T-cell (primary cell): ENCODE measurements around the gene ECHS1. TPM values are rescaled to one million over a fixed set of nuclear protein-coding genes. Genes with fewer than 3 reads are reported as not detected.

Source experiments
- ATAC-seq, 4 experiments: fragments of 200-7000 bp in 3 of 4; fragments of 150-1000 bp in 1 of 4; cut with Tn5 transposase; replicated peaks in 1 of 4; 1 replicate in 3 of 4; 2 replicates in 1 of 4; pipeline ENCODE4 v1.10.0; 2021; ENCODE audit warnings: moderate library complexity in 3 of 4, mild to moderate bottlenecking in 2 of 4, moderate number of reproducible peaks in 1 of 4
- CTCF ChIA-PET, 2 donors: fragments of 300-600 bp; sonication (Branson Sonifier 250); formaldehyde crosslinking; loops; one replicate each; lab custom pipeline; 2022; ENCODE audit warnings: antibody characterized with exemption in 2 of 2; lab: Charles Lee
- POLR2A ChIA-PET, 2 donors: fragments of 300-600 bp; sonication (Branson Sonifier 250); formaldehyde crosslinking; loops; one replicate each; lab custom pipeline; 2022; ENCODE audit warnings: antibody characterized with exemption in 2 of 2; lab: Charles Lee
- DNase-seq, 35 experiments: peaks; one replicate each; pipeline versions ENCODE4 v3.0.0 to v3.0.0-alpha.2; 2013 to 2023
- H3K27ac ChIP-seq: one replicate; pipeline ENCODE4 v1.5.1; 2013; ENCODE audit warnings: low read length
- H3K27me3 ChIP-seq, 2 experiments: replicated peaks in 1 of 2; 1 replicate in 1 of 2; 2 replicates in 1 of 2; pipeline versions ENCODE4 v1.6.1 to v1.7.0; 2013; ENCODE audit warnings: low read length in 1 of 2, mixed read lengths in 1 of 2; ENCODE audit not compliant: control insufficient read depth in 2 of 2, insufficient read depth in 2 of 2; ENCODE audit errors: extremely low read depth in 1 of 2
- H3K36me3 ChIP-seq, 2 donors: 1 replicate in 1 of 2; 2 replicates in 1 of 2; pipeline versions ENCODE4 v1.6.1 to v1.7.0; 2013; ENCODE audit warnings: low read length in 1 of 2; ENCODE audit not compliant: control insufficient read depth in 2 of 2, insufficient read depth in 1 of 2; ENCODE audit errors: extremely low read depth in 1 of 2
- H3K4me1 ChIP-seq, 2 experiments: 1 replicate in 1 of 2; 2 replicates in 1 of 2; pipeline versions ENCODE4 v1.6.1 to v1.7.0; 2013; ENCODE audit warnings: low read length in 2 of 2, mixed read lengths in 1 of 2; ENCODE audit not compliant: insufficient read depth in 2 of 2, control insufficient read depth in 1 of 2; ENCODE audit errors: extremely low read depth in 1 of 2
- H3K4me3 ChIP-seq, 2 donors: 1 replicate in 1 of 2; 2 replicates in 1 of 2; pipeline versions ENCODE4 v1.5.1 to v1.7.0; 2013; ENCODE audit warnings: mild to moderate bottlenecking in 2 of 2, low read length in 1 of 2, moderate library complexity in 1 of 2; ENCODE audit not compliant: control insufficient read depth in 1 of 2; ENCODE audit errors: extremely low read depth in 1 of 2
- H3K9me3 ChIP-seq: 2 replicates; pipeline ENCODE4 v1.7.0; 2013
- H3K27ac Mint-ChIP-seq, 2 donors: one replicate each; pipeline ENCODE4 v1.8.0; 2020 to 2021; ENCODE audit warnings: mild to moderate bottlenecking in 2 of 2, mixed read lengths in 2 of 2
- H3K27me3 Mint-ChIP-seq, 2 donors: one replicate each; pipeline ENCODE4 v1.8.0; 2021 to 2022; ENCODE audit warnings: mixed read lengths in 2 of 2
- H3K36me3 Mint-ChIP-seq: one replicate; pipeline ENCODE4 v1.8.0; 2021; ENCODE audit warnings: mixed read lengths
- H3K4me1 Mint-ChIP-seq, 3 donors: one replicate each; pipeline ENCODE4 v1.8.0; 2020 to 2022; ENCODE audit warnings: mixed read lengths in 3 of 3, mild to moderate bottlenecking in 1 of 3
- H3K4me3 Mint-ChIP-seq, 3 donors: one replicate each; pipeline ENCODE4 v1.8.0; 2020 to 2022; ENCODE audit warnings: mild to moderate bottlenecking in 3 of 3, mixed read lengths in 3 of 3, moderate library complexity in 3 of 3
- H3K9me3 Mint-ChIP-seq, 3 donors: one replicate each; pipeline ENCODE4 v1.8.0; 2020 to 2022; ENCODE audit warnings: mixed read lengths in 3 of 3
- WGBS: methylation state at CpG from one replicate; pipeline ENCODE4 v1.1.5; 2013; ENCODE audit warnings: missing lambda C conversion rate; ENCODE audit not compliant: insufficient coverage; 5-methylcytosine and 5-hydroxymethylcytosine counted together
- total RNA-seq, 35 experiments: library from RNA in 6 of 35; stranded (reverse) in 6 of 35; fragments of 120-200 nt in 1 of 35; gene quantifications; one replicate each; pipeline versions ENCODE4 v1.2.1 to v1.2.4 and lab custom pipeline; 2013 to 2026

ECHS1 gene
- total RNA-seq, 5 donors from 2014 or later (not counting 1 experiment from before 2014, with no cell fraction given) = 17.6 to 31.7 (median 27.2) TPM

DNA sequence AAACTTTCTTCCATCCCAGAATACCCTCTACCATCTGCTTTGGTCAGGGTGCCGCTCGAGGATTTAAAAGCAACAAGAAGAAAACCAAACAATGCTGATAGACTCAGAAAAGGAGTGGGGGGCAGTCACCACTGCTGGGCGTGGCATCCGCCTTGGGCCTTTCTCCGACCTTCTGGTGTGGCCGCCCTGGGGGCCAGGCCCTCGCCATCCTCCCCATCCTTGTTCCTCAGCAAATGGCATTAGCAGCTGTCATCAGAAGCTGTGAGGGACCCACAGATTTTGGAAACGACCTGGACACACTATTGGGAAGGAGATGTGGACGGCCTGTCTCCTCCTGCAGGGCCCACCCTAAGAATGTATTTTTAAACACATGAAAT is 60.4 kb downstream of the ECHS1 start:
- Histone ChIP-seq H3K27me3 (no peaks in the 10 kb centered on the region), H3K36me3 (peaks cover 3 to 22% of the 10 kb centered on the region in 2 donors), H3K9me3 (no peaks in the 10 kb centered on the region), H3K27ac (no peak overlapping the region), H3K4me1 (peaks cover 0 to 17% of the 10 kb centered on the region in 2 experiments), H3K4me3 (no peak overlapping the region)
- H3K36me3 Mint-ChIP-seq = peaks cover 15% of the 10 kb centered on the region
- ChIA-PET CTCF (interaction anchor here in 1 of 2 donors (0.7 kb wide), 1 partner anchor 15 kb away, joined by 3 read pairs; no protein-coding TSS in a partner anchor), POLR2A (no interaction called here)
- no peaks in the 10 kb centered on the region for H3K9me3 Mint-ChIP-seq
- ATAC-seq = no peak
- WGBS = 94% methylated on average over 6 of the region's 9 CpGs
- peaks cover 6 to 16% (median 12%) of the 10 kb centered on the region in 3 donors for H3K4me1 Mint-ChIP-seq
- no peaks in the 10 kb centered on the region for H3K27me3 Mint-ChIP-seq
- no peak overlapping the region for H3K4me3 Mint-ChIP-seq
- no peak for DNase-seq
- H3K27ac Mint-ChIP-seq = no peak overlapping the region

Other genes starting within 250 kb of the ECHS1 start
- 1 to 10 TPM in 1 of 5 donors, under 1 TPM in 4; 0.09 to 1.2 (median 0.35) TPM for gene KNDC1, start 213.1 kb downstream of the ECHS1 start, total RNA-seq
- gene UTF1, start 143.1 kb downstream of the ECHS1 start, total RNA-seq = under 1 TPM in 1 of 5 donors, not detected in 4; 0.23 TPM
- under 1 TPM in 3 of 5 donors, not detected in 2; 0.12 to 0.13 (median 0.12) TPM for gene VENTX, start 135.5 kb downstream of the ECHS1 start, total RNA-seq
- 100 to 1,000 TPM in 3 of 5 donors, 10 to 100 TPM in 2; 80.5 to 142 (median 107) TPM for gene ADAM8, start 96.5 kb downstream of the ECHS1 start, total RNA-seq
- gene TUBGCP2, start 64.5 kb downstream of the ECHS1 start, total RNA-seq = 10 to 100 TPM; 64.5 to 80.8 (median 72.7) TPM
- 10 to 100 TPM; 35.2 to 44.7 (median 36.8) TPM for gene ZNF511, start 64.4 kb downstream of the ECHS1 start, total RNA-seq
- 1 to 10 TPM in 4 of 5 donors, under 1 TPM in 1; 0.68 to 5.1 (median 3.6) TPM for gene CALY, start 36.5 kb downstream of the ECHS1 start, total RNA-seq
- gene PRAP1, start 26.0 kb downstream of the ECHS1 start, total RNA-seq = not detected
- 10 to 100 TPM in 4 of 5 donors, 1 to 10 TPM in 1; 9.4 to 30.3 (median 26.9) TPM for gene FUOM, start 15.3 kb downstream of the ECHS1 start, total RNA-seq
- 10 to 100 TPM in 3 of 5 donors, 1 to 10 TPM in 2; 4.3 to 20.0 (median 14.5) TPM for gene PAOX, start 5.9 kb upstream of the ECHS1 start, total RNA-seq
- gene MTG1, start 20.8 kb upstream of the ECHS1 start, total RNA-seq = 10 to 100 TPM; 46.7 to 79.3 (median 69.4) TPM
- under 1 TPM in 2 of 5 donors, not detected in 3; 0.06 to 0.12 TPM for gene SPRN, start 51.3 kb upstream of the ECHS1 start, total RNA-seq
- gene SCART1, start 80.6 kb upstream of the ECHS1 start, total RNA-seq = 10 to 100 TPM in 3 of 5 donors, 1 to 10 TPM in 2; 5.9 to 13.0 (median 12.1) TPM
- gene CYP2E1, start 154.0 kb upstream of the ECHS1 start, total RNA-seq = 1 to 10 TPM; 2.4 to 4.7 (median 3.3) TPM
- gene SYCE1, start 192.2 kb upstream of the ECHS1 start, total RNA-seq = 1 to 10 TPM in 1 of 5 donors, under 1 TPM in 3, not detected in 1; 0.32 to 1.6 (median 0.59) TPM